Amygdala (tissue), 56 donors: ENCODE results near the gene HMGCL.
"Not testable (repeated sequence)": the region's sequence is repeated elsewhere in the genome, so short reads cannot be mapped to it uniquely, and the experiment has no call there.

ENCODE experiments used
- DNase-seq, 56 donors: peaks; one replicate each; lab custom pipeline; 2025; lab: John Stamatoyannopoulos, UW

HMGCL gene

DNA sequence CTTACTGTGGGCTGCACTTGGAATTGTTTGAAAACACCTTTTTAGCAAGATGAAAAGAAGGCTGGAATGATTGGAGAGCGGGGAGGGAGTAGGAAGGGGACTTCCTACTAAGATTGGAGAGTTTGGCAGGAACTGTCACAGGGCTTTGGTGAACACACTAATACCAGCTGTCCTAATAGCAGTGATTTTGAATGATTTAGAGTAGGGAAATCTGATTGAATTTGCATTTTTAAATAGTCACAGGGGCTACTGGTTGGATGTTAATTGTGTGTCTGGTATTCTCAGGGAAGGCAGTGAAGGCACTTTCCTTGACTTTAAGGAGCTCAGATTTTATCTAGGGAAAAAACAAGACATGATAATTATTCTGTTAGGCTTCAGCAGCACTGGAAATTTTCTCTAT, 2.5 kb upstream of the HMGCL start:
- no peak for DNase-seq

DNA sequence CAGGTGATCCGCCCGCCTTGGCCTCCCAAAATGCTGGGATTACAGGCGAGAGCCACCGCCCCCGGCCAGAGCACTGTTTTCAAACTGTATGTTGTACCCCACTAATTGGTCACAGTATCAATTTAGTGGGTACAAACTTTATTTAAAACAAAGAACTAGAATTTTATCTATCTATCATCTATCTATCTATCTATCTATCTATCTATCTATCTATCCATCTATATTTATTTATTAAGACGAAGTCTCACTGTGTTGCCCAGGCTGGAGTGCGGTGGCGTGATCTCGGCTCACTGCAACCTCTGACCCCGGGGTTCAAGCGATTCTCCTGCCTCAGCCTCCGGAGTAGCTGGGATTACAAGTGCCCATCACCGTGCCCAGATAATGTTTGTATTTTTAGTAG, 1.4 kb upstream of the HMGCL start:
- DNase-seq: not testable (repeated sequence)

DNA sequence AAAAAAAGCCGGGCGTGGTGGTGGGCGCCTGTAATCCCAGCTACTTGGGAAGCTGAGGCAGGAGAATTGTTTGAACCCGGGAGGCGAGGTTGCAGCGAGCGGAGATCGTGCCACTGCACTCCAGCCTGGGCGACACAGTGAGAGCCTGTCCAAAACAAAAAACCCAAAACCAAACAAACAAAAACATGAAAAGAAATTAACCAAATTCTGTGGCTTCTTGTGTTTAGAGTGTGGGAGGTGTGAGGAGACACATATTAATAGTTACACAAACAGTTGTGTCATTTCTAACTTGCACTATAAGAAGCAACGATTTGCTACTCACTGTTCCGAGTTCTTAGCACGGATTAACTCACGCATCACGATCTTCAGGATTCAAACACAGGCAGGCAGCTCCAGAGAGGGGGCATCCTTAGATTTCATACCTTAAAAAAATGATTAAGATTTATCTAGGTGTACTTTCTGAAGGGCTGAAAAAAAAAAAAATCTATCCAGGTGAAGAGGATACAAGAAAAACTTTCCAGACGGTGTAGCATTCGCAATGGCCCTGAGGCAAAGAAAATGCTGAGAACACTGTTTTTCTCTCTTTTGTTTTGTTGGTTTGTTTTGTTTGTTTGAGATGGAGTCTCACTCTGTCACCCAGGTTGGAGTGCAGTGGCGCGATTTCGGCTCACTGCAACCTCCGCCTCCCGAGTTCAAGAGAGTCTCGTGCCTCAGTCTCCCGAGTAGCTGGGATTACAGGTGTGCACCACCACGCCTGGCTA, 713 bp upstream of the HMGCL start:
- DNase-seq: peak in 1 of 56 donors; percentile 17

DNA sequence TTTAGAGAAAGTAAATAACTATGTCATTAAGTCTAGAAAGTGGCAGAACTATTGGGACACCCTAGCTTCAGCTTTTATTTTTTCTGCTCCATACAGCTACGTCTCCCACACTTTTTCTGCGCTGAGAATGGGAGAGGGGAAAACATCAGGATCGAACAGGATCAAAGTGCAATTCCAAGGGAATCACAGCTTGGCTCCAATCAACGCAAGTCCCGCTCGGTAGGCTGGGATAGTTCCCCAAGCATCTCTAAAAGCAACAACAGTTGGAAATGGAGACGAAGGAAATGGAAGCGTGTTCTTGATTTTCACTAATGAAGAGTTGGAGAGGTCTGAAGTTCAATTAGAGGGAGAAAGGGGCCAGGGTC, 536 bp downstream of the HMGCL start:
- no peak for DNase-seq

DNA sequence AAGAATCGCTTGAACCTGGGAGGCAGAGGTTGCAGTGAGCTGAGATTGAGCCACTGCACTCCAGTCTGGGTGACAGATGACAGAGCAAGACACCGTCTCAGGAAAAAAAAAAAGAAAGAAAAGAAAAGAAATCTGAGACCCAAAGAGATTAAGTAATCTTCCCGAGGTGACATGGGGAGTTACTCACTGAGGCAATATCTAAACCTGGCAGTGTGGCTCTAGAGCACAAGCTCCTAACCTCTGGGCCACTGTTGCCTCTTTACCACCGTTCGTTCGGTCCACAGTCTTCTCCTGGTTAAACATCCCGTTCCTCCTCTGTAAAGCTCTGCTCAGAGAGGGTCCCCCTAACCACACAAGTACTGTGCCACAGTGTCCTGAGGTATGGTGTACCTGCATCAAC, 1.5 kb downstream of the HMGCL start:
- no peak for DNase-seq

DNA sequence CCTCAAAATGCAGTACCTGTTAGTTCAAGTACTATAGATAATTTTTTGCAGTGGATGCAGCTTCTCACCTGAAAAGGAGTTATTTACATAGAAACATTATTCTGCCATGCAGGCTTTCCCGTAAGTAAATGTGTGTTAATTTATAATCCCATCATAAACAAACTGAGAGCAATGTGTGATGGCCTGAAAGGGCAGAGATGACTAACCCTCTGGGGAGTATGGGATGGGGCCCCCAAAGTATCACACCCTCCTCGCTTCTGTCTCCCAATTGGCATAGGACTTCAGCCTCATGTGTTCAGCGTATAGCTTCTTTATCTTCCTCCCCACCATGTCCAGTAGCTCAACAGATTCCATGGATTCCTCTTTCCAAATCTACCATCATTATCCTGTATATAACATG, 7.6 kb downstream of the HMGCL start:
- no peak for DNase-seq

DNA sequence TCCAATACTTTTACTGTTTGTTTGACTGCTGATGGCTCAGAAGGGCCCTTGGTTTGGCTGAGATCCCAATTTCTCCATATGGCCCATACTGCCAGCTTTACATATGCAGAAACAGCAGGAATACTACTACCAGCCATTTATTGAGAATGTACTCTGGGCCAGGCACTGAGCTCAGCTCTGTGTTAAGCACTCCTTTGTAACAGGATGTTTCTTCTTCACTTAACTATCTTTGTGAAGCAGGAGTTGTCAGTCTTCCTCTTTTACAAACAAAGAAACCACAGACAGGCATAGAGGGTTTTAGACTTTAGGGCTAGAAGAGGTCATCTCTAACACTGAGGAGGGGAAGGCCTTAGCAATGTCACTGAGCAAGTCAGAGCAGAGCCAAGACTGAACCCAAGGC, 8.3 kb downstream of the HMGCL start:
- no peak for DNase-seq

DNA sequence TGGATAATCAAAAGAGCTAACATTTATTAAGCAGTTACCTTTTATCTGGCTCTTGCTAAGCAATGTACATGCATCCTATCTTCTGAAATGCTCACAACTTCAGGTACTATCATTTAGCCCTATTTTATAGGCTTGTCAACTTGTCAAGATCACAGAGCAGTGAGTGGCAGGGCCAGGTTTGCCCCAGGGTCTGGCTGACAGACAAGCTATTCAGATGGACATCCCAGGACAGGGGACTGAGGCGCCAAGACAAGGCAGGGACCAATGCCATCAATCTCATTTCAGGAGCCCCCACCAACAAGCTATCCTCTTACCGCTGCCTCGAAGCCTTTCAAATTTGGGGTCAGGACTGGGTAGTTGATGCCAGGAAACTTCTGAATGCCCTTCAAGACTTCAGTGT, 8.9 kb downstream of the HMGCL start:
- no peak for DNase-seq

DNA sequence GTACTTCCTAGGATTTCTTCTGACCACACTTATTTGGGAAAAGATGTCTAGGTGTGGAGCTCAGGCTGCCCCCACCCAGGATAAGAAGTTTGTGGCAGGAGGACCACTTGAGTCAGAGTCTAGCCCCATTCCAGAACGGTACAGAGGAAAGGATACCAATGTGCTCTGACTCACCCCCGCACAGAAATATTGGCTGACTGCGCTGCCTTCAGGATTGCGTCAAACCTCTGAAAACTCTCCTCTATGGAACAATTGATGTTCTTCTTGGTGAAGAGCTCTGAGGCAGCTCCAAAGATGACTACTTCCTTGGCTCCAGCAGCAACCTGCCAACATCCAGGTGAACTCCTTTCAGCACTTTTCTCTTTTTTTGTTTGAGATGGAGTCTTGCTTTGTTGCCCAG, 11.2 kb downstream of the HMGCL start:
- DNase-seq: no peak

DNA sequence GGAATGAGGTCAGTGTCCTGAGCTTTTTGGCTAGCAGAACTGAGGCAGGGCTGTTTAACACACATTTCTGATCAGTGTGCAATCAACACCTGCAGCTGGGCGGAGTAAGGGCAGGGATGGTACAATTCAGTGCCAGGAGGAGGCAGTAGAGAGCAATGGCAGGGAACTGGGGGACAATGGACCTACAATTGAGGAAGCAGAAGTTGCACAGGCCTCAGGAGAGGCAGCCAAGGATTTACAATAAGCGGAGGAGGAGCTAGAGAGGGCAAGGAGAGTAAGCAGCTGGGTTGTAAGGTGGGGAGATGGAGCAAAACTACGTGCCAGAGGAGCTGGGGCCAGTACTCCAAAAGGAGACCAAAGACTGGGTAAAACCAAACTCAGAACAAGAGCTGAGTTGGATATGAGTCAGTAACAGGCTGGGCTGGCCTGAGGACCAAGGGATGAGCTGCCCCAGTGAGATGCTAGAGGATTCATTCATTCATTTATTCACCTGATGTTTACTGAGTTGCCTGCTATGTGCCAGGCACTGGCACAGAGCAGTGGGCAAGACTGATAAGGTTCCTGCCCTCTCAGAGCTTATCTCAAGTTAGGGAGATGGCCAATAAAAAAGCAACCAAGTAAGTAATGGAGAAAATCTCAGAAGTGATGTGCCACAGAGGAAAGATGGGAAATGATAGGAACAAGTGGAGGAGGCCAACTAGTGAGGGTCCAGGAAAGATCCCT, 14.2 kb downstream of the HMGCL start:
- DNase-seq: peak in 8 of 56 donors; percentile 6 to 40 (median 26)

DNA sequence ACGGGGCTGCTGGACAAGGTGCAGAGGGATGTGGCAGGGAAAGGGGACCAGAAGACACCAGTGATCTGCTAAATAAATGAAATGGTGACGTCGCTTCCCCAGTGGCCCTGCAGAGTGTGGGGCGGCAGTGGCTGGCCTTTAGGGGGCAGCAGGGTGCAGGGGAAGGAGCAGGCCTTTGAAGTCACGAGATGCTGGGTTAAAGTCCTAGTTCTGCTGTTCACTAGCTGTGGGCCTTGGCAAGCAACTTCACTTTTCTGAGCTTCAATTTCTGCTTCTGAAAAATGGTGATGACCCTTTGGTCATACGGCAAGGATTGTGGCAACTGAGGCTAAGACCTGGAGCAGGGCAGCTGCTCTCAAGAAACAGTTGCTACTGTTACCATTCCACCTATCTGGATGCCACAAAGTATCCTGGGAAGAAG, 15.5 kb downstream of the HMGCL start:
- DNase-seq: peak in 30 of 56 donors; percentile 9 to 67 (median 32)

DNA sequence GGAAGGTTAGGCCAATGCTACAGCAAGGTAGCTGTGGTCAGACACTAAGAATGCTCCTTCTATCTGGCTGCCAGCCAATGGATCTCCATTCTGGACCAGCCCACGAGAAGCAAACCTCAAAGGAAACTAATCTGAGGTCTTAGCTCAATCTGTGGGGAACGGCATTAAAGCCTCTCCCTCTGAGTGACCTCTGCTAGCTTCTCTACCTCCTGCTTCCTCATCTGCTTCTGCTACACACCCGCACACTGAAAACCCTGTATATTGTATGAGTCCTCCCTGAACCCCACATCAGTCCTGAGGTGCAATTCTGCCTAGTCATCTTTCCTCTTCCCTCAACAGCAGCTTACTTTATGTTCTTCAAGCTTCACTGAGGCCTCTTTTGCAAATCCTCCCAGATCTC, 17.8 kb downstream of the HMGCL start:
- no peak for DNase-seq

DNA sequence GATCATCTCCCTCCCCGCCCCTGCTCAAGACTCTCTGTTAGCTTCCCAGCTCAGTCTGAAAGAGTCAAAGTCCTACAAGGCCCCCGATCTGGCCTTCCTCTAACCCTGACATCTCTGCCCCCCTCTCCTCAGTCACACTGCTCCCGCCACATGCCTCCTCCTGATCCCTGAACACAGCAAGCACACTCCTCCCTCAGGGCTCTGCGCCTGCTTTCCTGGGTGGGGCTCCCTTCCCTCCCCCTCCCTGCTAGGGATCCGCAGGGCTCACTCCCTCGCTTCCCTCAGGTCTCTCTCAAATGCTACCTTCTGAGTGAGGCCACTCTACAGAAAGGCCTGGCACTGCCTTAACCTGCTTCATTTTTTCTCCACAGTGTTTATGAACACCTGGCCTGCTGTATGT, 18.9 kb downstream of the HMGCL start:
- DNase-seq: no peak

DNA sequence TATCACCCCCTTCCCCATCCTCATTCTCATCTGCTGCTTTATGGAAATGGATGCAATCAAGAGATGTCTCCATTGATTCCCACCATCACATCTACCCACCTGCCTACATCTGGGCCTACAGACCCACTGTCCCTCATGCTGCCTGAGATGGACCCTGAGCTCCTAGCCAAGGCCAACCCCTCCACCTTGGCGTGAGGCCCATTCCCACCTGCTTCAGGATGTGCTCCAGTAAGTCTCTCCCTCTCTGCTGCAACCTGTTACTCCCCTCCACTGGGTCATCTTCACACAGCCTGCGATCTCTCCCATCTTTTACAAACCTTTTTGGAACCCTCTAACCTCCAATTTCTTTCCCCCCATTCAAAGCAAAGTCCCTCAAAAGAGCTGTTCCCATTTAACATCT, 20.2 kb downstream of the HMGCL start:
- DNase-seq: no peak

DNA sequence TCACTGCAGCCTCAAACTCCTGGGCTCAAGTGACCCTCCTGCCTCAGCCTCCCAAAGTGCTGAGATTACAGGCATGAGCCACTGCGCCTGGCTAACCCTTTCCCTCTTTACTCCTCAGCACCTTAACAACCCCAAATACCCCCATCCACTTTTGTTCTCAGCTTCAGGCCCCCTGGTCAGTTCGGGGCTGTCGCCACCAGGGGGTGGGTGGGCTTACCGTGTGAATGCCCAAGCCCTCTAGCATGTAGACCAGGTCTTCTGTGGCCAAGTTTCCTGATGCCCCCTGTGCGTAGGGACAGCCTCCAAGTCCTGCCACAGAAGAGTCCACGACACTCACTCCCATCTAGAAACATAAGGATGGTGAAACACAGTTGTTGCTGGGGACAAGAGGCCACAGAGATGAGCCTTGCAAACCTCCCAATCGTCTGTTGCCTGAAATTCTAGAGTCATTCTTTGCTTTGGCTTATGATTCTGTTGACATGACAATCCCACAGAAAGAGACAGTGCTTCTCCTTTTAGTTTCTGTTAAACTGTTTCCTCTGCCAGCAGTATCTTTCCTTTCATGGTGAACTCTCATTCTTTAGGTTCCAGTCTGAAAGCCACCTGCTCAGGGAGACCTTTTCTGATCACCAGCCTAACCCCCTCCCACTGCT, 20.9 kb downstream of the HMGCL start:
- no peak for DNase-seq

DNA sequence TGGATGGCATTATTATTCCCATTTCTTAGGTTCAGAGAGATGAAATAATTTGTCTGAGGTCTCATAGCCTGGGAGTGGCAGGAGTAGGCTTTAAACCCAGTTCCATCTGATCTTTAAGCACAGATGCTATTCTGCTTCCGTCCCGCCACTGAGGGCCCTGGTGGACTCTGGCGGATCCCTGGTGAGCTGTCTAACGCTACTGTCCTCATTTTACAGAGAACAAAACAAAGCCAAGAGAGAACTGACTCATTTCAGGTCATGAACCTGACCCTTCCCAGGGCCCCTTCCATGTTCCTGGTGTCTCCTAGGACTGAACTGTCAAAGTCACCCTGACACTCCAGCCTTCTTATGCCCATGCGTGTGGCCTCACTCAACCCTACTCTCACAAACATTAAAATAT, 21.6 kb downstream of the HMGCL start:
- DNase-seq: no peak

DNA sequence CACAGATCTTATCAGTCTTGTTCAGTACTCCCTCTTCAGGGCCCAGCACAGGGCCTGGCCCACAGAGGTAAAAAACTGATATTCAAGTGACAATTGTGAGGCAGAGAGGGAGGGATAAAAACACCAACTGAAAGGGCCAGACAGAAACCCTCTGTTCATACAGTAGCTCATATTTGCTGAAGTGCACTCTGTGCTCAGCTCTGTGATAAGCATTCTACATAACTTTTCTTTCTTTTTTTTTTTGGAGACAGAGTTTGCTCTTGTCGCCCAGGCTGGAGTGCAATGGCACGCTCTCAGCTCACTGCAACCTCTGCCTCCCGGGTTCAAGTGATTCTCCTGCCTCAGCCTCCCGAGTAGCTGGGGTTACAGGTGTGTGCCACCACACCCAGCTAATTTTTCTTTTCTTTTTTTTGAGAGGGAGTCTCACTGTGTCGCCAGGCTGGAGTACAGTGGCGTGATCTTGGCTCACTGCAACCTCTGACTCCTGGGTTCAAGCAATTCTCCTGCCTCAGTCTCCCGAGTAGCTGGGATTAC, 22.4 kb downstream of the HMGCL start:
- DNase-seq: not testable (repeated sequence)

DNA sequence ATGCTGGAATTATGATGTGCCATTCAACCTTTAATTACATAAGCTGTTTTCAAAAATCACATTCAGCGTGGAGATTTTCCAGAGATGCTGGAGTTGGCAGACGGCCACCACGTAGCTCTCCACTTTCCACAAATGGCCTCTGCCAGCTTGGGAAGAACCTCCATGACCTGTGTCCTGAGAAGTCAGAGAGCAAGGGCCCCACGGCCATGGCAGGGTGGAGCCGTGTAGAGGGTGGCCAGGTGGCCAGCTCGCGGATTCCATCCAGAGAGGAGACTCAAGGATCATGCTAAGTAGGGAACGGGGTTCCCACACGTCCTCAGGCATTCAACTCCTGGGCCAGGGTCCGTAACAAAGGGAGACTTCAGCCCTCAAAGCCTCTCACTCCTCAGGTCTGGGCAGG, 23.4 kb downstream of the HMGCL start:
- DNase-seq: peak in 1 of 56 donors; percentile 25

DNA sequence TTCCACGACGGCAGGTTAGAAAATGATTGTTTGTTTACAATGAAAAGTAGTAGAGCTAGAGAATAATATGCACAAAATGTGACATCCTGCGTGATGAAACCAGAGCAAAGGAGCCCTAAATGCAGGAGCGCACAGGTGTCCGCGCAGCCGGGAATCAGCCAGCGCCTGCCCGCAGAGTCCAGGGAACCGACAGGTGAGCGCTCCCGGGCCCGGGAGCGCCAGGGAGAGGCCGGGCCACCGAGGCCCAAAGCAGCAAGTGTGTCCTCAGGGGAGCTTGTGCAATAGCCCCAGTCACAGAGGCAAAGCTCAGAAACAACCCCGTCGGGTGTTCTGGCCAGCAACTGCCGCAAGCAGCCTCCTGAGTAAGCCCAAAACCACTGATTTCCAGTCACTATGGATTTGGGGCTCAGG, 23.9 kb downstream of the HMGCL start:
- DNase-seq: peak in 1 of 56 donors; percentile 25

DNA sequence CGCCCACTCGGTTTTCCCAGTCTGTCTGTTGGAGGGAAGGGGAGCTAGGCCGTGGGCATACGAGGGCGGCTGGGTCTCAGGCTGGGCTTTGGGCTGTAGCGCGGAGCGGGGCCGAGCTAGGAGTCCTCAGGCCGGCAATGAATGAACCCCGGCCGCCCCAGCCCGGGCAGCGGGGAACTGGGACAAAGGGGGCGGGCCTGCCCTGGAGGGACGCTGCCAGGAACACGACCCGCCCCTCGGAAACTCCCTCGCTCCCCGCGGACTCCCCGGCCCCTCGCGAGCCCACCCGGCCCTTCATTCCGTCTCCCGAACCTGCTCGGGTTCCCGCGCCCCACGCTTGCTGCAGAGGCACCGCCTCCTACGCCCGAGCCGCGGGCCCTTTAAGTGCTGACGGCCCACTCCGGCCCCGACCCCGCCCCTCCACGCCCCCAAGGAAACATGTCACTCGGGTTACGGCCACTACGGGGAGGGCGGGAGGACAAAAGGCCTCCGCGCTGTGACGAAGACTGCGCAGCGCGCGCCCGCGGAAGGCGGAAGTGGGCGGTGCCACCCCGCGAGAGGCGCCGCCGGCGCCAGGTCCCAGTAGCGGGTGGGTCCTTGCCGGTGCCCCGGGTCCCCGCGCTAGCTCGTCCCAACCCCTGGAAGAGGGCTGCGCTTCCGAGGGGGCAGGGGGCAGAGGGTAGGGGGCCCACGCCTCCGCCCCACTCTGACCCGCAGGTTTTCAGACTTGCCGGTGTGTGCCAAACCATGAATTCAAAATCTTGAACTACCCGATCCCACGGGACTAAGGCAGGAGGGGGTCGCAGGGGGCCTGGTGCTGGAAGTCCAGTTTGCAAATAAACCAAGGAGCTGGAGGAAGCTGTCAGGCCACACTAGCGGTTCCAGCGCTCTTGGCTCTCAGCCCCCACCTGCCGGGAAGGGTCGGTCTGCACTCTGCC, 24.6 kb downstream of the HMGCL start, which contains the start of gene GALE:
TSS of gene GALE (minus strand) at position 355 of the 938 bp plus-strand sequence. CDS start 1,747 bp downstream, outside the sequence.
- peak; percentile 67 to 97 (median 92) for DNase-seq
